ENCODE results near the gene CYP19A1. TPM values are rescaled to one million over a fixed set of nuclear protein-coding genes. Genes with fewer than 3 reads are reported as not detected.

The CYP19A1 gene
- total RNA-seq, 6 experiments from 2014 or later = 0.57 TPM; not detected in 5

GRCh38 chr15:51227940-51228732, 110.3 kb downstream of the CYP19A1 start:
- Mint-ChIP-seq H3K27me3 (ENCODE audit: insufficient read depth) (no peaks in the 10 kb centered on the region), H3K36me3 (ENCODE audit: low read depth) (no peaks in the 10 kb centered on the region), H3K9me3 (no peaks in the 10 kb centered on the region), H3K27ac (peak overlapping the region; percentile 84), H3K4me3 (peak overlapping the region; percentile 54), H3K4me1 (ENCODE audit: low read depth) (peaks cover 49% of the 10 kb centered on the region)
- no peak for TF ChIP-seq CTCF (IDR thresholded peaks at IDR 0.05)
- DNase-seq = peak; percentile 92

GRCh38 chr15:51226576-51227210, 111.7 kb downstream of the CYP19A1 start:
- peaks cover 2% of the 10 kb centered on the region; the same call in 1 of the 2 replicates for H3K27me3 Mint-ChIP-seq (ENCODE audit: insufficient read depth)
- DNase-seq = no peak
- no peak overlapping the region for H3K27ac Mint-ChIP-seq
- H3K4me3 Mint-ChIP-seq = no peak overlapping the region
- H3K36me3 Mint-ChIP-seq (ENCODE audit: low read depth) = no peaks in the 10 kb centered on the region
- TF ChIP-seq CTCF (IDR thresholded peaks at IDR 0.05) = no peak
- peaks cover 52% of the 10 kb centered on the region for H3K4me1 Mint-ChIP-seq (ENCODE audit: low read depth)
- no peaks in the 10 kb centered on the region for H3K9me3 Mint-ChIP-seq

- Mint-ChIP-seq H3K36me3 (ENCODE audit: low read depth) (peaks cover 5% of the 10 kb centered on the region), H3K27ac (peak overlapping the region; percentile 82), H3K4me1 (ENCODE audit: low read depth) (peaks cover 52% of the 10 kb centered on the region), H3K9me3 (no peaks in the 10 kb centered on the region), H3K4me3 (peak overlapping the region; percentile 34), H3K27me3 (ENCODE audit: insufficient read depth) (peaks cover 2% of the 10 kb centered on the region)
- TF ChIP-seq CTCF (IDR thresholded peaks at IDR 0.05) = no peak
- no peak for DNase-seq
These were observed 114.0 kb downstream of the CYP19A1 start for GRCh38 chr15:51224428-51224827.

- H3K27me3 Mint-ChIP-seq (ENCODE audit: insufficient read depth) = peaks cover 2% of the 10 kb centered on the region
- peaks cover 49% of the 10 kb centered on the region for H3K4me1 Mint-ChIP-seq (ENCODE audit: low read depth)
- peak; percentile 89 for DNase-seq
- H3K9me3 Mint-ChIP-seq = no peaks in the 10 kb centered on the region
- peak overlapping the region; percentile 82 for H3K27ac Mint-ChIP-seq
- no peak for TF ChIP-seq CTCF (IDR thresholded peaks at IDR 0.05)
- peak overlapping the region; percentile 34; the same call in 1 of the 2 replicates for H3K4me3 Mint-ChIP-seq
- H3K36me3 Mint-ChIP-seq (ENCODE audit: low read depth) = peaks cover 5% of the 10 kb centered on the region
These were observed 114.6 kb downstream of the CYP19A1 start for GRCh38 chr15:51223771-51224229.

GRCh38 chr15:51218299-51218938, 120.0 kb downstream of the CYP19A1 start:
- DNase-seq = no peak
- Mint-ChIP-seq H3K9me3 (no peaks in the 10 kb centered on the region), H3K4me1 (ENCODE audit: low read depth) (peaks cover 6% of the 10 kb centered on the region), H3K27ac (no peak overlapping the region), H3K4me3 (no peak overlapping the region), H3K27me3 (ENCODE audit: insufficient read depth) (peaks cover 11% of the 10 kb centered on the region), H3K36me3 (ENCODE audit: low read depth) (peaks cover 5% of the 10 kb centered on the region)
- TF ChIP-seq CTCF (IDR thresholded peaks at IDR 0.05) = no peak
